H1 (cell line): Measurements from ENCODE around the gene NPHP4. TPM values are rescaled to one million over a fixed set of nuclear protein-coding genes. Genes with fewer than 3 reads are reported as not detected.

Experiments used
- CTCF ChIA-PET: fragments of 300-600 bp; sonication (Branson Sonifier 250); formaldehyde crosslinking; loops from one replicate; lab custom pipeline; 2021; ENCODE audit not compliant: partially characterized antibody; lab: Charles Lee
- POLR2A ChIA-PET: fragments of 300-600 bp; sonication (Branson Sonifier 250); formaldehyde crosslinking; loops from one replicate; lab custom pipeline; 2021; ENCODE audit warnings: inconsistent platforms; ENCODE audit not compliant: partially characterized antibody; lab: Charles Lee
- DNase-seq, 2 experiments: peaks; one replicate each; pipeline versions ENCODE4 v3.0.0 to v3.0.0-alpha.2; 2010 to 2022; ENCODE audit warnings: low spot score in 2 of 2, low read depth in 1 of 2, mixed read lengths in 1 of 2
- FAIRE-seq: peaks from 2 replicates; lab custom pipeline; 2011; peaks lifted over from hg19 to GRCh38; lab: Jason Lieb, UNC
- H2AFZ ChIP-seq: 2 replicates; pipeline ENCODE4 v1.8.1; 2012; ENCODE audit warnings: low read length, inconsistent platforms
- H2AK5ac ChIP-seq: 2 replicates; pipeline ENCODE4 v1.6.1; 2013; ENCODE audit warnings: low read depth, low read length
- H2BK120ac ChIP-seq: replicated peaks from 2 replicates; pipeline ENCODE3; 2013; ENCODE audit warnings: low read depth, low read length, inconsistent platforms
- H2BK12ac ChIP-seq: 2 replicates; pipeline ENCODE4 v1.6.1; 2013; ENCODE audit warnings: low read depth, low read length
- H2BK15ac ChIP-seq: 2 replicates; pipeline ENCODE4 v1.6.1; 2013; ENCODE audit warnings: low read length
- H2BK20ac ChIP-seq: 2 replicates; pipeline ENCODE4 v1.6.1; 2013; ENCODE audit warnings: low read length
- H2BK5ac ChIP-seq: 2 replicates; pipeline ENCODE4 v1.6.1; 2013; ENCODE audit warnings: low read depth, low read length
- H3K14ac ChIP-seq: 2 replicates; pipeline ENCODE4 v1.6.1; 2013; ENCODE audit warnings: inconsistent platforms; ENCODE audit not compliant: insufficient read length
- H3K18ac ChIP-seq: 2 replicates; pipeline ENCODE4 v1.6.1; 2013; ENCODE audit warnings: low read length; ENCODE audit errors: extremely low read depth
- H3K23ac ChIP-seq: 2 replicates; pipeline ENCODE4 v1.6.1; 2013; ENCODE audit warnings: inconsistent platforms; ENCODE audit not compliant: insufficient read length
- H3K23me2 ChIP-seq: 2 replicates; pipeline ENCODE4 v1.6.1; 2013; ENCODE audit warnings: low read depth, low read length
- H3K27ac ChIP-seq: 2 replicates; pipeline ENCODE4 v1.6.1; 2011; ENCODE audit warnings: low read depth, low read length, inconsistent platforms
- H3K27me3 ChIP-seq, 4 experiments: replicated peaks in 1 of 4; 1 replicate in 1 of 4; 2 replicates in 3 of 4; pipeline versions ENCODE4 v1.6.1 to v1.8.1; 2011 to 2013; ENCODE audit warnings: low read length in 3 of 4, mild to moderate bottlenecking in 3 of 4, inconsistent platforms in 2 of 4, mixed read lengths in 2 of 4, moderate library complexity in 1 of 4; ENCODE audit not compliant: control insufficient read depth in 3 of 4, insufficient read depth in 3 of 4; ENCODE audit errors: extremely low read depth in 1 of 4
- H3K36me3 ChIP-seq, 4 experiments: 2 replicates each; pipeline versions ENCODE4 v1.6.1 to v1.8.1; 2011 to 2013; ENCODE audit warnings: mild to moderate bottlenecking in 4 of 4, low read length in 3 of 4, moderate library complexity in 2 of 4, control low read depth in 1 of 4, inconsistent platforms in 1 of 4; ENCODE audit not compliant: insufficient read depth in 4 of 4, control insufficient read depth in 2 of 4
- H3K4ac ChIP-seq: replicated peaks from 2 replicates; pipeline ENCODE3; 2013; ENCODE audit warnings: low read length, low read depth, mixed read lengths, inconsistent platforms; ENCODE audit not compliant: insufficient read length
- H3K4me1 ChIP-seq, 4 experiments: replicated peaks in 1 of 4; 1 replicate in 1 of 4; 2 replicates in 3 of 4; pipeline versions ENCODE4 v1.6.1 to v1.8.1; 2011 to 2013; ENCODE audit warnings: low read length in 3 of 4, inconsistent platforms in 2 of 4, mixed read lengths in 1 of 4; ENCODE audit not compliant: insufficient read depth in 4 of 4, control insufficient read depth in 3 of 4
- H3K4me2 ChIP-seq, 2 experiments: 2 replicates each; pipeline versions ENCODE4 v1.6.1 to v1.8.1; 2011 to 2013; ENCODE audit warnings: low read depth in 2 of 2, low read length in 2 of 2, control low read depth in 1 of 2, inconsistent platforms in 1 of 2, mild to moderate bottlenecking in 1 of 2; ENCODE audit not compliant: insufficient read depth in 1 of 2
- H3K4me3 ChIP-seq, 4 experiments: fragments of 200-600, 300-600 bp in 1 of 4; sonication (generic), shearing (Covaris generic), sonication (Bioruptor Twin) in 1 of 4; 2 replicates each; pipeline versions ENCODE4 v1.5.1 to v1.8.1; 2011 to 2016; ENCODE audit warnings: low read length in 4 of 4, low read depth in 3 of 4, control low read depth in 2 of 4, inconsistent platforms in 2 of 4, mild to moderate bottlenecking in 2 of 4, mixed read lengths in 1 of 4, moderate library complexity in 1 of 4; ENCODE audit not compliant: insufficient read depth in 2 of 4; ENCODE audit errors: extremely low read depth in 1 of 4
- H3K56ac ChIP-seq: replicated peaks from 2 replicates; pipeline ENCODE3; 2013; ENCODE audit warnings: low read depth, mild to moderate bottlenecking, mixed read lengths, low read length, inconsistent platforms; ENCODE audit not compliant: insufficient read length
- H3K79me1 ChIP-seq: 2 replicates; pipeline ENCODE4 v1.6.1; 2013; ENCODE audit warnings: low read depth, low read length, control low read depth
- H3K79me2 ChIP-seq, 2 experiments: 2 replicates each; pipeline versions ENCODE4 v1.6.1 to v1.8.1; 2012 to 2013; ENCODE audit warnings: low read length in 2 of 2, mild to moderate bottlenecking in 2 of 2, inconsistent platforms in 1 of 2; ENCODE audit not compliant: insufficient read depth in 2 of 2, control insufficient read depth in 1 of 2
- H3K9ac ChIP-seq, 4 experiments: replicated peaks in 1 of 4; 1 replicate in 1 of 4; 2 replicates in 3 of 4; pipeline versions ENCODE4 v1.6.1 to v1.8.1; 2011 to 2013; ENCODE audit warnings: low read depth in 3 of 4, low read length in 3 of 4, control low read depth in 2 of 4, mild to moderate bottlenecking in 2 of 4, moderate library complexity in 2 of 4, inconsistent platforms in 1 of 4; ENCODE audit errors: extremely low read depth in 1 of 4
- H3K9me3 ChIP-seq, 2 experiments: 2 replicates each; pipeline versions ENCODE4 v1.6.1 to v1.8.1; 2012 to 2013; ENCODE audit warnings: mild to moderate bottlenecking in 2 of 2, moderate library complexity in 2 of 2, control low read depth in 1 of 2, inconsistent platforms in 1 of 2, low read depth in 1 of 2, low read length in 1 of 2, mixed read lengths in 1 of 2; ENCODE audit not compliant: insufficient read depth in 2 of 2
- H4K20me1 ChIP-seq, 2 experiments: replicated peaks in 1 of 2; 2 replicates each; pipeline versions ENCODE3 to v1.8.1; 2011 to 2013; ENCODE audit warnings: inconsistent platforms in 2 of 2, low read length in 2 of 2, mild to moderate bottlenecking in 1 of 2; ENCODE audit not compliant: insufficient read depth in 2 of 2, control insufficient read depth in 1 of 2
- H4K5ac ChIP-seq: 2 replicates; pipeline ENCODE4 v1.6.1; 2013; ENCODE audit warnings: low read length, low read depth, mixed read lengths, inconsistent platforms; ENCODE audit not compliant: insufficient read length
- H4K8ac ChIP-seq: 2 replicates; pipeline ENCODE4 v1.8.0; 2013; ENCODE audit warnings: mild to moderate bottlenecking, moderate library complexity, low read length, inconsistent platforms; ENCODE audit not compliant: insufficient read depth; ENCODE audit errors: extremely low read depth
- H4K91ac ChIP-seq: replicated peaks from 2 replicates; pipeline ENCODE3; 2013; ENCODE audit warnings: low read length, mixed read lengths, inconsistent platforms; ENCODE audit not compliant: insufficient read length
- HDAC6 ChIP-seq: IDR thresholded peaks from one replicate; pipeline ENCODE4 v1.7.1; 2012; ENCODE audit warnings: low read depth, mild to moderate bottlenecking, inconsistent platforms, low read length, moderate library complexity
- POLR2A ChIP-seq, 2 experiments: IDR thresholded peaks; 1 replicate in 1 of 2; 2 replicates in 1 of 2; pipeline ENCODE4 v1.6.1; 2011; ENCODE audit warnings: low read depth in 2 of 2, low read length in 2 of 2, mild to moderate bottlenecking in 2 of 2; ENCODE audit errors: control extremely low read depth in 1 of 2
- WGBS, 2 experiments: shearing (Covaris generic) in 1 of 2; methylation state at CpG; one replicate each; pipeline versions ENCODE4 v1.1.6 to v1.1.7; 2013 to 2015; ENCODE audit warnings: low lambda C conversion rate in 2 of 2, mixed read lengths in 2 of 2, inconsistent platforms in 1 of 2, low coverage in 1 of 2, missing lambda C conversion rate in 1 of 2; ENCODE audit not compliant: insufficient replicate concordance in 2 of 2, insufficient coverage in 1 of 2, insufficient read length in 1 of 2; ENCODE audit errors: extremely low coverage in 1 of 2, missing lambda C conversion rate in 1 of 2; 5-methylcytosine and 5-hydroxymethylcytosine counted together
- polyA plus RNA-seq, 7 experiments: library from polyadenylated mRNA; depleted of rRNA in 3 of 7; stranded (reverse) in 5 of 7; unstranded in 2 of 7; fragments of >200 nt in 5 of 7; fragments of 200-250 nt in 2 of 7; gene quantifications; 1 replicate in 5 of 7; 2 replicates in 1 of 7; 4 replicates in 1 of 7; pipeline versions ENCODE4 v1.2.1 to v1.2.3, GENCODE V29; 2011 to 2013; ENCODE audit warnings: missing spikeins in 2 of 7, mixed read lengths in 2 of 7
- total RNA-seq: library from RNA; stranded (reverse); fragmentation: NEBNext Ultra II Directional; extraction: Animal tissue kit (Norgen Biotek cat#: 25700); gene quantifications from 2 replicates; pipeline ENCODE4 v1.2.1, GENCODE V29; 2021

NPHP4 gene
- total and polyA plus RNA-seq, 2 of the 8 experiments (the other 6 are each of a cell fraction or from before 2014, with no cell fraction given) = 5.8 to 14.0 TPM

DNA sequence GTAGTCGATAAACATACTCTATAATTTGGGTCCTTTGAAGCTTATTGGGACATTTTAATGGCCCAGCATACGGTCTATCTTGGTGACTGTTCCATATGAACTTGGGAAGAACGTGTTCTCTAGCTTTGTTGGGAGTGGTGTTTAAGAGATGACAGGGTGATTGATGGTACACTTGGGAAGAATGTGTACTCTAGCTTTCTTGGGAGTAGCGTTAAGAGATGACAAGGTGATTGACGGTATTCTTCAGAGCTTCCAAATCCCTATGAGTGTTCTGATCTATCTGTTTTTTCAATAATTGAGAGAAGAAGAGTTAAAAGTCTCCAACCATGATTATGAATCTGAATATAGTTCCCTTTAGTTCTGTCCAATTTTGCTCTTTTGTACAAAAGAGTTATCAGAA, 9.4 kb downstream of the NPHP4 start:
- H3K79me2 ChIP-seq = peaks cover 0 to 4% of the 10 kb centered on the region in 2 experiments; a peak in 2 of 4 replicates
- no peaks in the 10 kb centered on the region; a peak in 1 of 7 replicates for H3K27me3 ChIP-seq
- H2BK20ac ChIP-seq = no peak overlapping the region
- no peak overlapping the region for H4K8ac ChIP-seq
- H2AFZ ChIP-seq = no peak overlapping the region
- H3K23ac ChIP-seq = no peak overlapping the region
- H4K20me1 ChIP-seq = peaks cover 0 to 1% of the 10 kb centered on the region in 2 experiments
- H3K36me3 ChIP-seq = no peaks in the 10 kb centered on the region
- CTCF ChIA-PET = interaction anchor here (0.5 to 2.0 kb wide), 3 partner anchors 9 to 313 kb away, joined by 3 to 5 read pairs (median 3); no protein-coding TSS in a partner anchor
- POLR2A ChIA-PET = no interaction called here
- H3K18ac ChIP-seq = no peak overlapping the region
- TF ChIP-seq POLR2A (IDR thresholded peaks at IDR 0.05; ENCODE audit: control extremely low read depth in 1 of 2, low read depth in 2 of 2, low read length in 2 of 2) (no peak), HDAC6 (no peak)
- no peak overlapping the region for H3K4me3 ChIP-seq
- H4K91ac ChIP-seq = no peak overlapping the region
- FAIRE-seq (no peak), DNase-seq (no peak)
- no peak overlapping the region for H2BK12ac ChIP-seq
- H2BK5ac ChIP-seq = no peak overlapping the region
- H4K5ac ChIP-seq = no peak overlapping the region
- no peak overlapping the region for H3K56ac ChIP-seq
- no peak overlapping the region for H3K4me2 ChIP-seq
- no peaks in the 10 kb centered on the region for H3K9me3 ChIP-seq
- no peak overlapping the region for H3K27ac ChIP-seq
- peaks cover 2% of the 10 kb centered on the region; the same call in 1 of the 2 replicates for H3K23me2 ChIP-seq
- H3K9ac ChIP-seq = no peak overlapping the region
- no peak overlapping the region for H2AK5ac ChIP-seq
- H3K4me1 ChIP-seq = peaks cover 6 to 13% (median 9%) of the 10 kb centered on the region in 4 experiments
- H3K4ac ChIP-seq = no peak overlapping the region
- H3K14ac ChIP-seq = no peak overlapping the region
- WGBS, 2 experiments = 79% methylated on average over 5 of the region's 5 CpGs; no CpG with 5 or more reads in 1 of the 2 experiments
- H2BK15ac ChIP-seq = no peak overlapping the region
- no peaks in the 10 kb centered on the region for H3K79me1 ChIP-seq
- no peak overlapping the region for H2BK120ac ChIP-seq
